Activated T-cell treated with anti-CD3 and anti-CD28 coated beads for 24 hours (primary cell): ENCODE measurements around the gene FETUB.
"Not testable (repeated sequence)": the region's sequence is repeated elsewhere in the genome, so short reads cannot be mapped to it uniquely, and the experiment has no call there.

Source experiments
- DNase-seq: peaks from one replicate; pipeline ENCODE4 v3.0.0-alpha.2; 2020; ENCODE audit warnings: low read depth

FETUB gene

DNA sequence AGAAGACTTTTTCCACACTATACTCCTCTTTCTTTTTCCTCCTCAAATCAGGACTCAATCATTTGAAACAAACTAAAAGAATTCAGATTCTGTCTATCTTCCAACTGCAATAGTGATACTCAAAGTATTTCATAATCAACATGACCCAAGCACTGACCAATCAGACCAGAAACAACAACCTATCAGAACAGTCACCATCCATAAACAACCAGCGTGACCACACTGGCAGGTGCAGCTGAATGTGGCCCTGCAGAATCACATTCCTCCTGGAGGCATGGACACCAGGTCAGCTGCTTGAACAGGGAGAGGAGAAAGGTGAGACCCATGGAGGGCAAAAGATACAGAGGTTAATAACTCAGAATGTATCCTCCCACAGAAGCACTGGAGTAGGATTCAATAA is 39.0 kb downstream of the FETUB start:
- DNase-seq, result no peak

DNA sequence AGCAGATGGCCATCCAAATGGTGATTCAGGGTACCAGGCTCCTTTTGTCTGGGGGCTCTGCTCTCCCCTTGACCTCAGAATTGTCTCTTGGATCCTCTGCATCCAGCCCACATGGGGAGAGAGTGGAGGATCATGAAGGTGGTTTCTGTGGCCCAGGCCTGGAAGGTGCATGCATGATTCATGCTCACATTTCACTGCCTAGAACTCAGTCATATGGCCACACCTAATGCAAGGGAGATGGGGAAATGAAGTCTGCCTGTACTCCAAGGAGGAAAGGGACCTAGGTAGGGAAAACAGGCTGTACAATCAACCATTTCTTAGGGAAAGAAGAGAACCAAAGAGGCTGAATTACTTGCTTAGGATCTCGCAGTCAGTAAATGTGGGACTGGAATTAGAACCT is 40.7 kb downstream of the FETUB start:
- DNase-seq, result no peak

DNA sequence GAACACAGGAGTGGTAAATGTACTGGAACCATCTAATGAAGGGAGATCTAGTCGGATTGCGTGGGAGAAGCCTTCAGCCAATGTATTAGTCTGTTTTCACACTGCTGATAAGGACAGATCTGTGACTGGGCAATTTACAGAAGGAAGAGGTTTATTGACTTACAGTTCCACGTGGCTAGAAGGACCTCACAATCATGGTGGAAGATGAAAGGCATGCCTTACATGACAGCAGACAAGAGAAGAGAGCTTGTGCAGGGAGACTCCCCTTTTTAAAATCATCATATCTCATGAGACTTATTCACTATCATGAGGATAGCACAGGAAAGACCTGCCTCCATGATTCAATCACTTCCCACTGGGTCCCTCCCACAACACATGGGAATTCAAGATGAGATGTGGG is 42.6 kb downstream of the FETUB start:
- no peak for DNase-seq

DNA sequence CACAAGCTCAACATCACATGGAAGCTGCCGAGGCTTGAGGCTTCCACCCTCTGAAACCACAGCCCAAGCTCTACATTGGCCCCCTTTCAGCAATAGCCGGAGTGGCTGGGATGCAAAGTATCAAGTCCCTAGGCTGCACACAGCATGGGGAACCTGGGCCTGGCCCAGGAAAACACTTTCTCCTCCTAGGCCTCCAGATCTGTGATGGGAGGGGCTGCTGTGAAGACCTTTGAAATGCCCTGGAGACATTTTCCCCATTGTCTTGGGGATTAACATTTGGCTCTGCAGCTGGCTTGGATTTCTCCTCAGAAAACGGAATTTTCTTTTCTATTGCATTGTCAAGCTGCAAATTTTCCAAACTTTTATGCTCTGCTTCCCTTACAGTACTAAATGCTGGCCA is 43.8 kb downstream of the FETUB start:
- DNase-seq, result no peak

DNA sequence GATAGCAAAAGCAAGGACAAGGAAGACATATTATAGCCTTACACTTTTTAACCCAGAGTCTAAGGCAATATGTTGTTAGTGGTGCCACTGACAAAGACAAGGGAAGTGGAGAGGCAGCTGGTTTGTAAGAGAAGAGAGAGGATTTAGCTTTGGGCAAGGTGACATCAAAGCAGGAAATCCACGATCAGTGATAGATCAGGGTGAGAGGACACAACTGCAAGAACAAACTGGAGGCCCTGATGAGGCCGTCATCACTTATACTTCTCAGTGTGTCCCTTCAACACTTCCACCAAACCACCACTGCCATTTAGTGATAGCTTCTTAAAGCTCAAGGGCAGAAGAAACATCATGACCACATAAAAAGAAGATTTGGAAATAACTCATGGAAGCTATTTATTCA is 46.3 kb downstream of the FETUB start:
- not testable (repeated sequence) for DNase-seq

DNA sequence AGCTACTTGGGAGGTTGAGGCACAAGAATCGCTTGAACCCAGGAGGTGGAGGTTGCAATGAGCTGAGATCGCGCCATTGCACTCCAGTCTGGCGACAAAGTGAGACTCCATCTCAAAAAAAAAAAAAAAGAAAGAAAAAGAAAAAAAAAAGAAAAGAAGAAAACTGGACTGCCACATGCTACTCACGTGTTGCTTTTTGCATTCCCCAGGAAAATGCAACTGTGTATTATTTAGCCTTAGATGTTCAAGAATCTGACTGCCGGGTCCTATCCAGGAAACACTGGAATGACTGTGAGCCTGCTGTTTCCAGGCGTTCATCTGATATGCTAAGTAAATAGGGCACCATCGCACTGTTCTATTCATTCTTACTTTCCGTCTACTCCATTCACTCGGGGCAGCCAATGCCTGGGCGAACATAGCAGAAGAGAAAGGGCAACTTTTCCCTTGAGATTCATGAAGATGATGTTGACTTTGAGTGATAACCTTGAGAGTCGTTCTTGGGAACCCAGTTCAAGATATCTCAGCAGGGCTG is 47.0 kb downstream of the FETUB start:
- no peak for DNase-seq

DNA sequence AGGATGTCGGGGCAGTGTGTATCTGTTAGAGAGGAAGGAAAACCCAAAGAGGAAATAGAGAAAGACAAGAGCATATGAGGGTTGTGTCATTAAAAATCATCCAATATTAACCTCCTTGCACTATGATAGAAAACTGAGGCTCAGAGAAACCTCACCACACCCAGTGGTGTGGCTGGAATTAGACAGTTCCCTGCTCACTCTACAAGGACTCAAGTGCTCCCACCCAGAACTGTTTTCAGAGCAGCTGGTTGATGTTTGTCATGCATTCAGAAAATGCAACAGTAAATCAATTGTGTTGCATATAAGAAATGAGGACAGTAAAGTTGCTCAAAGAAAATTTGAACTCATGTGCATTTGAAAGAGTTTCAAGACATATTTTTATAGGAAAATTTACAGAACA is 50.1 kb downstream of the FETUB start:
- not testable (repeated sequence) for DNase-seq

DNA sequence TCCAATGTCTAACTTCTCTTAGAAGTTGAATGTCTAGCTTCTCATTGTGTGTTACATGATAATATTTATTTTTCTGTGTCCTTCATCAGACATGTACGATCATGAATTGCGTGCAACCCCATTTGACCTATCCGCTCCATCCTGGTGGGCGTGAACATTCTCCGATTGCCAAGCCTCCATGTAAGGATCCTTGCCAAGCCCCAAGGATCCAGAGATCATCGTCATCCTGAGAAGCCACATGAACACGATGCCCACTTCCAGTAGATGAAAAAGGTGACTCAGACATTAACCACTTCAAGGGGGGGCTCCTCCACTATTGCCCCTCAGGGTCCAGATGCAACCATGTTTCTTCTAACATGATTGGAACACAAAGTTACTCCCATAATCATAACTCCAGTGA is 51.5 kb downstream of the FETUB start:
- DNase-seq, result no peak

DNA sequence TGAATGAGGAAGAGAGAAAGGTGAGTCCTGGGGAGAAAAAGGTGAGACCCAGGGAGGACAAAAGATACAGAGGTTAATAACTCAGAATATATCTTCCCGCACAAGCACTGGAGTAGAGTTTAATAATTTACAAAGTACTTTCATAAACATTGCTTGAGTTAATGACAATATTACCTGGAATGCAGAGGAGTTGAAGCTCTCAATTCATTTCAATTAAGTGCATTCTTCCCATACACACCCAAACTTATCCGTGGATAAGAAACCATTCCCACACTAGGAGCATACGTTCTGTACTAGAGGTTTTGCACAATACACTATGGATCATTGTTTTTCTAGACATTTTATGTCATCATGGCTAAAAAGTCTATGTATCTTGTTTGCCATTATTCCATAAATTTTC is 53.6 kb downstream of the FETUB start:
- DNase-seq, result no peak

DNA sequence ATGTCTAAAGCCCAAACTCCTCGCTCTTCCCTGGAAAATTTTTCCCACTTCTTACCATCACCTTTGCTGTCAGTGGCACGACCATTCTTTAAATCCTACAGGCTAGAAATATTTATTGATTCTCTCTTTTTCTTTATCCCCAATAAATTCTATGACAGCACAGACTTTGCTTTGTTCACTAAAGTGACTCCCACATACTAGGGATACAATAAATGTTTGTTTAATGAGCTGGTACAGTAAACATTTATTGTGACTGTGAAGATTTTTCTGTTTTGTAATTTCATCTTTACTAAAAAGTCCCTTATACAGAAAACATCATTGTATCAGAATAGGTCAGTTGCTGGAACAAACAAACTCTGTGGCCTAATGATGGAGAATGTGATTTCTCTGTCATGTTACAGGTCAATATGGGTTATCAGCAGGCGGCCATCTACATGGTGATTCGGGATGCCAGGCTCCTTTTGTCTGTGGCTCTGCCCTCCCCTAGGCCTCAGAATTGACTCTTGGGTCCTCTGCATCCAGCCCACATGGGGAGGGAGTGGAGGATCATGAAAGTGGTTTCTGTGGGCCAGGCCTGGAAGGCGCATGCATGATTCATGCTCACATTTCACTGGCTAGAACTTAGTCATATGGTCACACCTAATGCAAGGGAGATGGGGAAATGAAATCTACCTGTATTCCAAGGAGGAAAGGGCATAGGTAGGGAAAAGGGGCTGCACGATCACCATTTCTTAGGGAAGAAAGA is 54.3 kb downstream of the FETUB start:
- DNase-seq, result no peak

DNA sequence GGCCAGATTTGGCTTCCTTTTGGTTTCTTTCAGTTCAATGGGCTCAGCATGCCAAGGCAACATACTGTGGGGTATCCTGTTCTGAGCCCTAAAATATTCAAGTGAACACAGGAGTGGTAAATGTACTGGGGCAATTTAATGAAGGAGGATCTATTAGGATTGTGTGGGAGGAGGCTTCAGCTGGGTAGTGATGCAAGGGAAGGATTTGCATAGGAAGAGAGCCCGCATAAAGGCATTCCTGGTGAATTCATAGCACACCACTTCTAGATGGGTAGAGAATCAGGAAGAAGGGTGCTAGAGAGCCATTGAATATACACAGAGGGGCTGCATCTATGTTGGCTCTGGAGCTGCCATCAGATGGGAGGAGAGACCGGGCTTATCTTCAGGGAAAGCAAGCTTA is 56.3 kb downstream of the FETUB start:
- DNase-seq, result no peak

DNA sequence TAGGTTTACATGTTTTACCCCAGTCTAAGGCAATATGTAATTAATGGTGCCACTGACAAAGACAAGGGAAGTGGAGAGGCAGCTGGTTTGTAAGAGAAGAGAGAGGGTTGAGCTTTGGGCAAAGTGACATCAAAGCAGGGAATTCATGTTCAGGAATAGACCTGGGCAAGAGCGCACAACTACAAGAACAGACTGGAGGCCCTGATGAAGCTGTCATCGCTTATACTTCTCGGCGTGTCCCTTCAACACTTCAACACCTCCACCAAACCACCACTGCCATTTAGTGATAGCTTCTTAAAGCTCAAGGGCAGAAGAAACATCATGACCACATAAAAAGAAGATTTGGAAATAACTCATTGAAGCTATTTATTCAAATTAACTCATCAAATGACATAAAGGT is 57.3 kb downstream of the FETUB start:
- DNase-seq, result no peak

DNA sequence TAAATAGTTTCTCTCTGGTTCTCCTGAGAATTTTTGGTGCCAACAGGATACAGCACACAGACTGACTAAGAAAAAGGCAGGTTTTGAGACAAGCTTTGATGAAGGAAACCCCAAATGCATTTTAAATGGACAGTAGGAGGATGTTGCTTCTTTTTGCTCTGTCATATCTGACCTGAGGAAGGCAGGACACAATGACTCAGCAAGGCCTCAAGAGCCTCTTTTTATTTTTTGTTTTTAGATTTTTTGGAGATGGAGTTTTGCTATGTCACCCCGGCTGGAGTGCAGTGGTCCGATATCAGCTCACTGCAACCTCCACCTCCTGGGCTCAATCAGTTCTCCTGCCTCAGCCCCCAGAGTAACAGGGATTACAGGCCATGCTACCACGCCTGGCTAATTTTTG is 60.1 kb downstream of the FETUB start:
- DNase-seq, result no peak

DNA sequence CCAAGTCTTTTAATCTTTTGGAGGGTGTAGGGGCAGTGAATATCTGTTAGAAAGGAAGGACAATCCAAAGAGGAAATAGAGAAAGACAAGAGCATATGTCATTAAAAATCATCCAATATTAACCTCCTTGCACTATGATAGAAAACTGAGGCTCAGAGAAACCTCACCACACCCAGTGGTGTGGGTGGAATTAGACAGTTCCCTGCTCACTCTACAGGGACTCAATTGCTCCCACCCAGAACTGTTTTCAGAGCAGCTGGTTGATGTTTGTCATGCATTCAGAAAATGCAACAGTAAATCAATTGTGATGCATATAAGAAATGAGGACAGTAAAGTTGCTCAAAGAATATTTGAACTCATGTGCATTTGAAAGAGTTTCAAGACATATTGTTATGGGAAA is 62.3 kb downstream of the FETUB start:
- not testable (repeated sequence) for DNase-seq
